GM12875 (cell line): Measurements from ENCODE around the gene CRACR2B.

Experiments used
- H3K4me3 ChIP-seq: one replicate; pipeline ENCODE4 v1.5.1; 2011; ENCODE audit warnings: low read depth, low read length, control low read depth
- CTCF ChIP-seq: IDR thresholded peaks from 2 replicates; pipeline ENCODE4 v1.5.1; 2011; ENCODE audit warnings: low read depth, mild to moderate bottlenecking, control low read depth, inconsistent platforms, low read length, moderate library complexity, borderline replicate concordance; ENCODE audit not compliant: insufficient read depth

The CRACR2B gene

GRCh38 chr11:844693-845644, 17.2 kb downstream of the CRACR2B start:
- TF ChIP-seq CTCF = no peak
- H3K4me3 ChIP-seq = no peak overlapping the region

GRCh38 chr11:845872-846495, 18.3 kb downstream of the CRACR2B start:
- H3K4me3 ChIP-seq = no peak overlapping the region
- no peak for TF ChIP-seq CTCF

- TF ChIP-seq CTCF = no peak
- H3K4me3 ChIP-seq = no peak overlapping the region
These were observed 18.9 kb downstream of the CRACR2B start for GRCh38 chr11:846496-847098.

- TF ChIP-seq CTCF = no peak
- H3K4me3 ChIP-seq = no peak overlapping the region
These were observed 20.2 kb downstream of the CRACR2B start for GRCh38 chr11:847876-848275.

GRCh38 chr11:848380-848931, 20.7 kb downstream of the CRACR2B start:
- H3K4me3 ChIP-seq = no peak overlapping the region
- peak; percentile 98 for TF ChIP-seq CTCF

GRCh38 chr11:849104-849824, 21.5 kb downstream of the CRACR2B start:
- H3K4me3 ChIP-seq = peak overlapping the region; percentile 36

More at GRCh38 chr11:849104-849824, 21.5 kb downstream of the CRACR2B start:
- no peak for TF ChIP-seq CTCF
